Stimulated activated memory B cell treated with anti-CD40 and anti-IgM and Interleukin-4, amounts not matched to agents 10 μg/mL and 1 μg/mL and 100 μg/mL, for 72 hours (primary cell): ENCODE measurements around the gene RXRB.
A peak's percentile ranks its signal among the peaks of the same experiment; 100 is the strongest.
"Not testable (repeated sequence)": the region's sequence is repeated elsewhere in the genome, so short reads cannot be mapped to it uniquely, and the experiment has no call there.

ENCODE experiments used
- ATAC-seq: fragments of 150-1000 bp; cut with Tn5 transposase; 2 replicates; pipeline ENCODE4 v1.10.0; 2021
- H3K27ac Mint-ChIP-seq: one replicate; pipeline ENCODE4 v1.8.0; 2022; ENCODE audit warnings: mild to moderate bottlenecking, mixed read lengths
- H3K27me3 Mint-ChIP-seq: one replicate; pipeline ENCODE4 v1.8.0; 2022; ENCODE audit warnings: mixed read lengths
- H3K36me3 Mint-ChIP-seq: one replicate; pipeline ENCODE4 v1.8.0; 2022; ENCODE audit warnings: mixed read lengths
- H3K4me1 Mint-ChIP-seq: one replicate; pipeline ENCODE4 v1.8.0; 2022; ENCODE audit warnings: mixed read lengths
- H3K4me3 Mint-ChIP-seq: one replicate; pipeline ENCODE4 v1.8.0; 2022; ENCODE audit warnings: mild to moderate bottlenecking, moderate library complexity, mixed read lengths
- H3K9me3 Mint-ChIP-seq: one replicate; pipeline ENCODE4 v1.8.0; 2022; ENCODE audit warnings: mixed read lengths

The RXRB gene

DNA sequence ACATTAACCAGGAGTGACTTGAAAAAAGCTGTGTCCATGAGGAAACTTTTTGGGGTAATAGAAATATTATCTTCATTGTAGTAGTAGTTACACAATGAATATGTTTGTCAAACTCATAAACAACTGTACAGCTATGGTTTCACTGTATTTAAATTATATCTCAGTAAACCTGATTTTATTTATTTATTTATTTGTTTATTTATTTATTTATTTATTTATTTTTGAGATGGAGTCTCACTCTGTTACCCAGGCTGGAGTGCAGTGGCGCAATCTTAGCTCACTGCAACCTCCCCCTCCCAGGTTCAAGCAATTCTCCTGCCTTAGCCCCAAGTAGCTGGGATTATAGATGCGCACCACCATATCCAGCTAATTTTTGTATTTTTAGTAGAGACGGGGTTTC lies 49.9 kb downstream of the RXRB start:
- not testable (repeated sequence) for ATAC-seq, H3K4me3 Mint-ChIP-seq, H3K27me3 Mint-ChIP-seq, H3K4me1 Mint-ChIP-seq, H3K27ac Mint-ChIP-seq, H3K36me3 Mint-ChIP-seq, H3K9me3 Mint-ChIP-seq

DNA sequence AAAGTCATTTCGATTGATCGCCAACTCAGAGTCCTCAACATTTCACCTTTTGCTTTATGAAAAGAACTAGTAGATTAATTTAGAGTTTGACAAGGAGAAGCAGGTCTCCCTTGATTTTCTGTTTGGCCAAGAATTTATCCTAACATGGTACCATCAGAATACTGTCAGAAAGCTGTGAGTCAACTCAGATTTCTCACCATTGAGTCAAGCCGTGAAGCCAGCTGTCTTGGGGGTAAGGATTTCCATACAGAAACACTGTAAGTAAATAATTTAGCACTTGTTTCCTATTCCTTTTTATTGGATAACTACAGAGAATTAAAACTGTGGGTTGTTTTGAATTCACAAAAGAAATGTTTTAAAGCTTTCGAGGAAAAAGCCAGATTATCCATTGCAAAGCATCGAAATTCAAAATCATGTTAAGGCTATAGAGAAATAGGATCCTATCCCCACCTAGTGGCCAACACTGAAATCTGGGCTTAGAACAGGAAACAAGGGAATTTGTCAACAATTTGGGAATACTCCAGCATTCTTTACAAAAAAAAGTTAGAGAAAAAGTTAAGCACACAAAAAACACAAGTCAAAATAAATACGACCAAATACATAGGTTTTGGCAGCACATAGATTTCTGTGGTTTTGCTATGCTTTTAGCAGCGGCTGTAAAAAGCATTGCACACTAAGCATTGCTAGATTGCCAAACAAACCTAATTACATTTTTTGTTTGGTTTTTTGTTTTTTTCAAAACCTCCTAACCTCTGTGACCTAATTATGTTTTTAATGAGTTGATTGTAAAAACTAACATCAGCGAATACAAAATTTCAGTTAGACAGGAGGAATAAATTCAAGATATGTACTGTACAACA lies 52.4 kb downstream of the RXRB start:
- Mint-ChIP-seq H3K36me3 (peaks cover 6% of the 10 kb centered on the region), H3K4me1 (peaks cover 9% of the 10 kb centered on the region), H3K27ac (no peak overlapping the region), H3K4me3 (no peak overlapping the region), H3K27me3 (peaks cover 11% of the 10 kb centered on the region), H3K9me3 (peaks cover 4% of the 10 kb centered on the region)
- no peak for ATAC-seq

DNA sequence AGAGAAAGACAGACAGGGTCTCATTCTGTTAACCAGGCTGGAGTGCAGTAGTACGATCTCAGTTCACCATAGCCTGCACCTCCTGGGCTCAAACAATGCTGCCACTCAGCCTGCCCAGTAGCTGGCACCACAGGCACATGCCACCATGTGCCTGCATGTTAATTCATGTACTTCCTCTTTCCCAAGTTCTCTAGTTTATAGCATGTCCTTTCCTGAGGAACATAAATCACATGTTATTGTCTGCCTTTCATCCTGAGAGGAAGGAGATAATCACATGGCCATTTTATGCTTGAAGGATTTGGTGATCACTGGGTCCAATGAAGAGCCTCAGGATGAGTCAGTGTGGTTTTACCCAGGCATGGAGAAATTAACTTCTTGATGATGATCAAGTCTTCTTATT lies 56.1 kb downstream of the RXRB start:
- H3K4me1 Mint-ChIP-seq, result peaks cover 28% of the 10 kb centered on the region
- peaks cover 32% of the 10 kb centered on the region for H3K27me3 Mint-ChIP-seq
- no peaks in the 10 kb centered on the region for H3K9me3 Mint-ChIP-seq
- H3K4me3 Mint-ChIP-seq, result no peak overlapping the region
- H3K27ac Mint-ChIP-seq, result no peak overlapping the region
- ATAC-seq, result peak; percentile 50
- no peaks in the 10 kb centered on the region for H3K36me3 Mint-ChIP-seq
